ENCODE measurements around the gene LRP1B.

GRCh38 chr2:141806090-141806489 lies 324.7 kb downstream of the LRP1B start:
- TF ChIP-seq CTCF (IDR thresholded peaks at IDR 0.05) (no peak), POLR2A (IDR thresholded peaks at IDR 0.05) (no peak)

Measured in thyroid gland (tissue), 4 donors.